Keratinocyte (primary cell): ENCODE measurements around the gene MAST3. TPM values are rescaled to one million over a fixed set of nuclear protein-coding genes. Genes with fewer than 3 reads are reported as not detected.

ENCODE experiments used
- DNase-seq: peaks from one replicate; pipeline ENCODE4 v3.0.0-alpha.2; 2011; ENCODE audit warnings: low read depth, missing footprints, low spot score
- FAIRE-seq: peaks from 2 replicates; lab custom pipeline; 2011; peaks lifted over from hg19 to GRCh38; lab: Jason Lieb, UNC
- H2AFZ ChIP-seq: 2 replicates; pipeline ENCODE4 v1.6.0; 2012; ENCODE audit warnings: low read length, control low read depth, inconsistent platforms; ENCODE audit not compliant: control insufficient read depth
- H3K27ac ChIP-seq: 2 replicates; pipeline ENCODE4 v1.5.1; 2011; ENCODE audit warnings: low read length; ENCODE audit not compliant: control insufficient read depth, insufficient read depth
- H3K27me3 ChIP-seq: 3 replicates; pipeline ENCODE4 v1.6.0; 2011; ENCODE audit warnings: low read length; ENCODE audit not compliant: control insufficient read depth, insufficient read depth; ENCODE audit errors: extremely low read depth
- H3K36me3 ChIP-seq, 2 experiments: 2 replicates in 1 of 2; 3 replicates in 1 of 2; pipeline ENCODE4 v1.5.1; 2011; ENCODE audit warnings: low read length in 2 of 2, mild to moderate bottlenecking in 1 of 2; ENCODE audit not compliant: control insufficient read depth in 2 of 2, insufficient read depth in 2 of 2; ENCODE audit errors: extremely low read depth in 1 of 2
- H3K4me1 ChIP-seq: 3 replicates; pipeline ENCODE4 v1.5.1; 2011; ENCODE audit warnings: low read length; ENCODE audit not compliant: control insufficient read depth, insufficient read depth; ENCODE audit errors: extremely low read depth
- H3K4me2 ChIP-seq: 3 replicates; pipeline ENCODE4 v1.6.0; 2011; ENCODE audit warnings: low read depth, low read length; ENCODE audit not compliant: control insufficient read depth, insufficient read depth; ENCODE audit errors: extremely low read depth
- H3K4me3 ChIP-seq, 3 experiments: fragments of 200-600 bp in 1 of 3; sonication (generic) in 1 of 3; 2 replicates in 2 of 3; 3 replicates in 1 of 3; pipeline ENCODE4 v1.5.1; 2011 to 2016; ENCODE audit warnings: low read length in 3 of 3, mild to moderate bottlenecking in 3 of 3, control low read depth in 2 of 3, inconsistent platforms in 1 of 3, low read depth in 1 of 3, mixed read lengths in 1 of 3, mixed run types in 1 of 3, moderate library complexity in 1 of 3; ENCODE audit not compliant: control insufficient read depth in 2 of 3, insufficient read depth in 2 of 3; ENCODE audit errors: extremely low read depth in 1 of 3
- H3K79me2 ChIP-seq: 2 replicates; pipeline ENCODE4 v1.6.0; 2012; ENCODE audit warnings: low read length; ENCODE audit not compliant: control insufficient read depth, insufficient read depth
- H3K9ac ChIP-seq: 3 replicates; pipeline ENCODE4 v1.6.0; 2011; ENCODE audit warnings: low read length; ENCODE audit not compliant: control insufficient read depth, insufficient read depth; ENCODE audit errors: extremely low read depth
- H3K9me1 ChIP-seq: 3 replicates; pipeline ENCODE4 v1.6.0; 2011; ENCODE audit warnings: low read length; ENCODE audit not compliant: control insufficient read depth, insufficient read depth; ENCODE audit errors: extremely low read depth
- H3K9me3 ChIP-seq: 2 replicates; pipeline ENCODE4 v1.5.1; 2012; ENCODE audit warnings: low read depth, low read length; ENCODE audit not compliant: control insufficient read depth
- H4K20me1 ChIP-seq: 3 replicates; pipeline ENCODE4 v1.6.0; 2011; ENCODE audit warnings: low read length; ENCODE audit not compliant: control insufficient read depth, insufficient read depth; ENCODE audit errors: extremely low read depth
- CTCF ChIP-seq, 3 experiments: IDR thresholded peaks in 1 of 3; conservative IDR thresholded peaks in 1 of 3; optimal IDR thresholded peaks in 1 of 3; 2 replicates in 2 of 3; 3 replicates in 1 of 3; pipeline versions ENCODE3 to v1.5.1; 2011; ENCODE audit warnings: low read length in 3 of 3, mild to moderate bottlenecking in 3 of 3, moderate library complexity in 2 of 3, control low read depth in 1 of 3, inconsistent platforms in 1 of 3; ENCODE audit not compliant: insufficient read depth in 2 of 3; ENCODE audit errors: extremely low read depth in 1 of 3
- EZH2 ChIP-seq: IDR thresholded peaks from one replicate; pipeline ENCODE4 v1.6.1; 2012; ENCODE audit warnings: inconsistent platforms, mild to moderate bottlenecking, low read length, moderate library complexity
- dilution Hi-C: fragments of 300-500 bp; cut with MboI; formaldehyde crosslinking; loops from one replicate; pipeline ENCODE4 v1.7.0; 2020; ENCODE audit warnings: low sequenced_read_pairs; ENCODE audit not compliant: extremely low pct_ligation_motif_present
- polyA plus RNA-seq, 5 experiments: library from polyadenylated mRNA; depleted of rRNA in 3 of 5; stranded (reverse) in 3 of 5; stranded (forward) in 1 of 5; unstranded in 1 of 5; fragments of >200 nt; gene quantifications; 1 replicate in 1 of 5; 2 replicates in 3 of 5; 3 replicates in 1 of 5; pipeline versions ENCODE4 v1.2.1 to v1.2.3, GENCODE V29; 2011 to 2012; ENCODE audit warnings: missing spikeins in 2 of 5, low read depth in 1 of 5, low replicate concordance in 1 of 5

MAST3 gene
- polyA plus RNA-seq, 1 donor (not counting 4 experiments of a cell fraction or from before 2014, with no cell fraction given) = 0.73 TPM

GRCh38 chr19:18126097-18126496 lies 28.5 kb downstream of the MAST3 start:
- DNase-seq (no peak), FAIRE-seq (no peak)
- H3K4me1 ChIP-seq = no peaks in the 10 kb centered on the region
- dilution Hi-C loops = no loop called here
- H3K27ac ChIP-seq = no peak overlapping the region
- H3K9me1 ChIP-seq = no peaks in the 10 kb centered on the region
- no peak overlapping the region for H3K9ac ChIP-seq
- no peak overlapping the region for H3K4me2 ChIP-seq
- no peak overlapping the region for H2AFZ ChIP-seq
- no peaks in the 10 kb centered on the region for H3K79me2 ChIP-seq
- H3K36me3 ChIP-seq = peaks cover 0 to 9% of the 10 kb centered on the region in 2 experiments
- H3K9me3 ChIP-seq = no peaks in the 10 kb centered on the region
- no peak overlapping the region for H3K4me3 ChIP-seq
- TF ChIP-seq EZH2 = no peak
- TF ChIP-seq CTCF (optimal IDR thresholded peaks at IDR 0.05 in 1 of 3, IDR thresholded peaks at IDR 0.05 in 1 of 3, conservative IDR thresholded peaks at IDR 0.05 in 1 of 3; ENCODE audit: extremely low read depth in 1 of 3, insufficient read depth in 2 of 3, low read length in 3 of 3) = no peak
- H4K20me1 ChIP-seq = no peaks in the 10 kb centered on the region
- no peaks in the 10 kb centered on the region for H3K27me3 ChIP-seq

DNA sequence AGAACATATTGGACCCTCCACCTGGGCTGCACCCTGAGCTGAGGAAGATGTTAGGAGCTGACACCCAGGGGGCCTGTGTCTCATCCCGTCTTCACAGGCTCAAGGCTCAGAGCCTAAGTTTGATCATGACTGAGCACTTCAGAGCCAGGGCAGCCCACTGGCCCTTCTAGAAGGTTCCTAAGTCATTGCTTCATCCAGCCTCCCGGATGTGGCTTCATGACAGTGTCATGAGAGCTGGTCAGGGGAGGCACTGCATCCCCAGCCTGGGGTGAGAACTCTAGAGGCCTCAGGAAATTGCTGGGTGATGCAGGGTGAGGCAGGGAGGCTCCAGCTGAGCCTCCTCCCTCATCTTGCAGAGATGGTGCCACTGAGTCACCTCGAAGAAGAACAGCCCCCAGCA lies 30.5 kb downstream of the MAST3 start:
- DNase-seq (no peak), FAIRE-seq (no peak)
- Histone ChIP-seq H2AFZ (no peak overlapping the region), H3K36me3 (peaks cover 0 to 9% of the 10 kb centered on the region in 2 experiments), H3K4me2 (no peak overlapping the region), H4K20me1 (no peaks in the 10 kb centered on the region), H3K9ac (no peak overlapping the region), H3K79me2 (no peaks in the 10 kb centered on the region), H3K27me3 (no peaks in the 10 kb centered on the region), H3K9me1 (no peaks in the 10 kb centered on the region), H3K4me1 (no peaks in the 10 kb centered on the region), H3K4me3 (no peak overlapping the region), H3K27ac (no peak overlapping the region), H3K9me3 (no peaks in the 10 kb centered on the region)
- dilution Hi-C loops = no loop called here
- no peak for TF ChIP-seq CTCF (optimal IDR thresholded peaks at IDR 0.05 in 1 of 3, IDR thresholded peaks at IDR 0.05 in 1 of 3, conservative IDR thresholded peaks at IDR 0.05 in 1 of 3; ENCODE audit: extremely low read depth in 1 of 3, insufficient read depth in 2 of 3, low read length in 3 of 3)
- TF ChIP-seq EZH2 = no peak
